Nephron progenitor cell (in vitro differentiated cells): ENCODE measurements around the gene PTPRO.

Source experiments
- DNase-seq: peaks from one replicate; pipeline ENCODE4 v3.0.0; 2021
- H3K27ac Mint-ChIP-seq: 2 replicates; pipeline ENCODE4 v1.8.0; 2021; ENCODE audit warnings: mild to moderate bottlenecking, moderate library complexity, mixed read lengths
- H3K27me3 Mint-ChIP-seq: 2 replicates; pipeline ENCODE4 v1.8.0; 2021; ENCODE audit warnings: mild to moderate bottlenecking, low read depth, mixed read lengths; ENCODE audit not compliant: poor library complexity
- H3K36me3 Mint-ChIP-seq: 2 replicates; pipeline ENCODE4 v1.8.0; 2021; ENCODE audit warnings: low read depth, mixed read lengths
- H3K4me1 Mint-ChIP-seq: 2 replicates; pipeline ENCODE4 v1.8.0; 2021; ENCODE audit warnings: mixed read lengths
- H3K4me3 Mint-ChIP-seq: 2 replicates; pipeline ENCODE4 v1.8.0; 2021; ENCODE audit warnings: mild to moderate bottlenecking, moderate library complexity, mixed read lengths
- H3K9me3 Mint-ChIP-seq: 2 replicates; pipeline ENCODE4 v1.8.0; 2021; ENCODE audit warnings: mild to moderate bottlenecking, moderate library complexity, mixed read lengths
- CTCF ChIP-seq: fragments of 200-600 bp; sonication (generic); IDR thresholded peaks from 2 replicates; pipeline ENCODE4 v1.5.0; 2021; ENCODE audit warnings: antibody characterized with exemption

Gene PTPRO

GRCh38 chr12:15280930-15281329 is 41.4 kb upstream of the PTPRO start:
- DNase-seq = no peak
- TF ChIP-seq CTCF = no peak
- Mint-ChIP-seq H3K36me3 (no peaks in the 10 kb centered on the region), H3K9me3 (peaks cover 4% of the 10 kb centered on the region), H3K4me3 (no peak overlapping the region), H3K27me3 (peaks cover 11% of the 10 kb centered on the region), H3K27ac (no peak overlapping the region), H3K4me1 (peaks cover 18% of the 10 kb centered on the region)

- Mint-ChIP-seq H3K4me1 (peaks cover 9% of the 10 kb centered on the region), H3K27me3 (peaks cover 16% of the 10 kb centered on the region), H3K4me3 (no peak overlapping the region), H3K9me3 (no peaks in the 10 kb centered on the region), H3K27ac (no peak overlapping the region), H3K36me3 (no peaks in the 10 kb centered on the region)
- no peak for DNase-seq
- no peak for TF ChIP-seq CTCF
These were observed 33.1 kb upstream of the PTPRO start for GRCh38 chr12:15289192-15289591.

- peaks cover 14% of the 10 kb centered on the region for H3K27me3 Mint-ChIP-seq
- no peak for DNase-seq
- no peak overlapping the region for H3K27ac Mint-ChIP-seq
- no peak overlapping the region for H3K4me3 Mint-ChIP-seq
- no peaks in the 10 kb centered on the region for H3K36me3 Mint-ChIP-seq
- H3K9me3 Mint-ChIP-seq = peaks cover 12% of the 10 kb centered on the region
- TF ChIP-seq CTCF = no peak
- H3K4me1 Mint-ChIP-seq = no peaks in the 10 kb centered on the region
These were observed 28.6 kb upstream of the PTPRO start for GRCh38 chr12:15293731-15294130.

- H3K36me3 Mint-ChIP-seq = peaks cover 4% of the 10 kb centered on the region
These were observed 22.4 kb upstream of the PTPRO start for GRCh38 chr12:15299947-15300346.

GRCh38 chr12:15304296-15304695 is 18.0 kb upstream of the PTPRO start:
- Mint-ChIP-seq H3K36me3 (peaks cover 4% of the 10 kb centered on the region), H3K27me3 (peaks cover 7% of the 10 kb centered on the region), H3K4me1 (no peaks in the 10 kb centered on the region), H3K4me3 (no peak overlapping the region), H3K27ac (no peak overlapping the region), H3K9me3 (peaks cover 24% of the 10 kb centered on the region)
- no peak for TF ChIP-seq CTCF
- DNase-seq = no peak

More at GRCh38 chr12:15299947-15300346, 22.4 kb upstream of the PTPRO start:
- Mint-ChIP-seq H3K9me3 (peaks cover 39% of the 10 kb centered on the region), H3K4me1 (no peaks in the 10 kb centered on the region), H3K27me3 (peaks cover 4% of the 10 kb centered on the region), H3K4me3 (no peak overlapping the region), H3K27ac (no peak overlapping the region)
- TF ChIP-seq CTCF = no peak
- no peak for DNase-seq

- Mint-ChIP-seq H3K4me1 (no peaks in the 10 kb centered on the region), H3K36me3 (no peaks in the 10 kb centered on the region), H3K4me3 (no peak overlapping the region), H3K27ac (no peak overlapping the region), H3K9me3 (peaks cover 9% of the 10 kb centered on the region), H3K27me3 (peaks cover 14% of the 10 kb centered on the region)
- no peak for TF ChIP-seq CTCF
- no peak for DNase-seq
These were observed 15.7 kb upstream of the PTPRO start for GRCh38 chr12:15306605-15307004.
